Fibroblast of lung (primary cell): ENCODE results near the gene PGM5.

Experiments used
- CTCF ChIP-seq, 2 donors: IDR thresholded peaks in 1 of 2; conservative IDR thresholded peaks in 1 of 2; 1 replicate in 1 of 2; 2 replicates in 1 of 2; pipeline ENCODE4 v1.5.1; 2011 to 2012; ENCODE audit warnings: low read length in 2 of 2, control low read depth in 1 of 2, inconsistent platforms in 1 of 2, low read depth in 1 of 2, mild to moderate bottlenecking in 1 of 2
- EZH2 ChIP-seq: IDR thresholded peaks from 2 replicates; pipeline ENCODE4 v1.5.1; 2012; ENCODE audit warnings: low read length, control low read depth, mild to moderate bottlenecking; ENCODE audit errors: missing control alignments

GRCh38 chr9:68419901-68420300 is 63.5 kb downstream of the PGM5 start:
- TF ChIP-seq CTCF (conservative IDR thresholded peaks at IDR 0.05 in 1 of 2, IDR thresholded peaks at IDR 0.05 in 1 of 2; ENCODE audit: low read depth in 1 of 2, low read length in 2 of 2) (no peak), EZH2 (no peak)
